ENCODE data around the gene CPED1. TPM values are rescaled to one million over a fixed set of nuclear protein-coding genes. Genes with fewer than 3 reads are reported as not detected.

Gene CPED1
- total RNA-seq, 1 experiment from 2014 or later = 0.44 TPM

DNA sequence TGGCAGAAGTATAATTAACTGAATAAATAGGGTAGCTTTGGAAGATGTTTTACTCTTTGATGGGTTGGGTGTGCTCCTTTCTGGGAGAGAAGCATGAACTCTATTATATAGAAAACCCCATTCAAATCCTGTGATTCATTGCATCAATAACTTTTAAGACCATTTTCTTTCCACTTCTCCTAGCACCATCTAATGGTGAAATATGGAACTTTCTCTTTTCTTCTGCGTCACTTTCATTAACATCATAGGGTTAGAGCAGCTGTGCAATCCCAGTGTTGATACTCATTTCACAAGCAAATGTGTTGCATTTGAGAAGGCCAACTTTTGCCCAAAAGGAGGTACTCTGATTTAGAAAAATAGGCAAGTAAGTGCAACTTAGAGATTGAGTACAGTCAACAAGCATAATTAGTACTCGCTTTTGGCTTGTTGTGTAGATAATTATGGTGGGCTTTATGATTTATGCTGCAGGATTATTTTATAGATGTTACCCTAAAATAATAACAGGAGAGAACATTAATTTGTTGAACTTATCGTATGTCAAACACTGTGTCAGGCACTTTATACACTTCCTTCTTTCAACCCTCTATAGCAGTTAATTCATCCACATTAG is 92.9 kb downstream of the CPED1 start:
- Mint-ChIP-seq H3K9me3 (no peaks in the 10 kb centered on the region), H3K36me3 (no peaks in the 10 kb centered on the region), H3K27me3 (ENCODE audit: low read depth) (no peaks in the 10 kb centered on the region), H3K27ac (no peak overlapping the region), H3K4me3 (no peak overlapping the region), H3K4me1 (no peaks in the 10 kb centered on the region)
- DNase-seq (ENCODE audit: low spot score) (no peak), ATAC-seq (peak; percentile 66)
- CTCF ChIA-PET = interaction anchor here (0.6 to 4.1 kb wide), 14 partner anchors 9 to 844 kb away, joined by 3 to 50 read pairs (median 4); partner anchors contain the start of gene CPED1
- POLR2A ChIA-PET = no interaction called here
- TF ChIP-seq MXD4 (CRISPR knock-in tag; IDR thresholded peaks at IDR 0.05; ENCODE audit: borderline replicate concordance) (no peak), CTCF (IDR thresholded peaks at IDR 0.05) (peak; percentile 47)

- CTCF ChIA-PET = interaction anchor here (0.5 to 4.1 kb wide), 11 partner anchors 8 to 1686 kb away, joined by 3 to 50 read pairs (median 4); partner anchors contain the start of gene CPED1
- Mint-ChIP-seq H3K4me3 (no peak overlapping the region), H3K27ac (no peak overlapping the region), H3K27me3 (ENCODE audit: low read depth) (no peaks in the 10 kb centered on the region), H3K36me3 (no peaks in the 10 kb centered on the region), H3K9me3 (no peaks in the 10 kb centered on the region), H3K4me1 (no peaks in the 10 kb centered on the region)
- POLR2A ChIA-PET = no interaction called here
- no peak for ATAC-seq
- no peak for DNase-seq (ENCODE audit: low spot score)
- no peak for TF ChIP-seq IRF2 (CRISPR knock-in tag; IDR thresholded peaks at IDR 0.05; ENCODE audit: borderline replicate concordance, low read depth)
- no peak for TF ChIP-seq ELF4 (CRISPR knock-in tag; IDR thresholded peaks at IDR 0.05; ENCODE audit: low read depth)
- TF ChIP-seq CREB1 (CRISPR knock-in tag; IDR thresholded peaks at IDR 0.05) = no peak
- TF ChIP-seq FOXP1 (CRISPR knock-in tag; IDR thresholded peaks at IDR 0.05; ENCODE audit: borderline replicate concordance) = no peak
- TF ChIP-seq ZNF138 (CRISPR knock-in tag; conservative IDR thresholded peaks at IDR 0.05) = no peak
- no peak for TF ChIP-seq TCF7 (CRISPR knock-in tag; IDR thresholded peaks at IDR 0.05; ENCODE audit: low read depth)
- TF ChIP-seq PRRX2 (CRISPR knock-in tag; IDR thresholded peaks at IDR 0.05) = no peak
- no peak for TF ChIP-seq CBFB (CRISPR knock-in tag; IDR thresholded peaks at IDR 0.05; ENCODE audit: low read depth)
- TF ChIP-seq NFYB (CRISPR knock-in tag; conservative IDR thresholded peaks at IDR 0.05; ENCODE audit: low read depth) = no peak
- TF ChIP-seq, protein P1, sequence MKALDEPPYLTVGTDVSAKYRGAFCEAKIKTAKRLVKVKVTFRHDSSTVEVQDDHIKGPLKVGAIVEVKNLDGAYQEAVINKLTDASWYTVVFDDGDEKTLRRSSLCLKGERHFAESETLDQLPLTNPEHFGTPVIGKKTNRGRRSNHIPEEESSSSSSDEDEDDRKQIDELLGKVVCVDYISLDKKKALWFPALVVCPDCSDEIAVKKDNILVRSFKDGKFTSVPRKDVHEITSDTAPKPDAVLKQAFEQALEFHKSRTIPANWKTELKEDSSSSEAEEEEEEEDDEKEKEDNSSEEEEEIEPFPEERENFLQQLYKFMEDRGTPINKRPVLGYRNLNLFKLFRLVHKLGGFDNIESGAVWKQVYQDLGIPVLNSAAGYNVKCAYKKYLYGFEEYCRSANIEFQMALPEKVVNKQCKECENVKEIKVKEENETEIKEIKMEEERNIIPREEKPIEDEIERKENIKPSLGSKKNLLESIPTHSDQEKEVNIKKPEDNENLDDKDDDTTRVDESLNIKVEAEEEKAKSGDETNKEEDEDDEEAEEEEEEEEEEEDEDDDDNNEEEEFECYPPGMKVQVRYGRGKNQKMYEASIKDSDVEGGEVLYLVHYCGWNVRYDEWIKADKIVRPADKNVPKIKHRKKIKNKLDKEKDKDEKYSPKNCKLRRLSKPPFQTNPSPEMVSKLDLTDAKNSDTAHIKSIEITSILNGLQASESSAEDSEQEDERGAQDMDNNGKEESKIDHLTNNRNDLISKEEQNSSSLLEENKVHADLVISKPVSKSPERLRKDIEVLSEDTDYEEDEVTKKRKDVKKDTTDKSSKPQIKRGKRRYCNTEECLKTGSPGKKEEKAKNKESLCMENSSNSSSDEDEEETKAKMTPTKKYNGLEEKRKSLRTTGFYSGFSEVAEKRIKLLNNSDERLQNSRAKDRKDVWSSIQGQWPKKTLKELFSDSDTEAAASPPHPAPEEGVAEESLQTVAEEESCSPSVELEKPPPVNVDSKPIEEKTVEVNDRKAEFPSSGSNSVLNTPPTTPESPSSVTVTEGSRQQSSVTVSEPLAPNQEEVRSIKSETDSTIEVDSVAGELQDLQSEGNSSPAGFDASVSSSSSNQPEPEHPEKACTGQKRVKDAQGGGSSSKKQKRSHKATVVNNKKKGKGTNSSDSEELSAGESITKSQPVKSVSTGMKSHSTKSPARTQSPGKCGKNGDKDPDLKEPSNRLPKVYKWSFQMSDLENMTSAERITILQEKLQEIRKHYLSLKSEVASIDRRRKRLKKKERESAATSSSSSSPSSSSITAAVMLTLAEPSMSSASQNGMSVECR (CRISPR knock-in tag; IDR thresholded peaks at IDR 0.05; ENCODE audit: borderline replicate concordance) = no peak
- TF ChIP-seq TP53 (CRISPR knock-in tag; IDR thresholded peaks at IDR 0.05) = no peak
- no peak for TF ChIP-seq MYBL2 (CRISPR knock-in tag; IDR thresholded peaks at IDR 0.05)
- no peak for TF ChIP-seq RORB (CRISPR knock-in tag; IDR thresholded peaks at IDR 0.05)
- TF ChIP-seq ZSCAN18 (CRISPR knock-in tag; IDR thresholded peaks at IDR 0.05) = no peak
- no peak for TF ChIP-seq SP1 (CRISPR knock-in tag; conservative IDR thresholded peaks at IDR 0.05)
- no peak for TF ChIP-seq CTCF (IDR thresholded peaks at IDR 0.05)
- no peak for TF ChIP-seq PRDM15 (CRISPR knock-in tag; IDR thresholded peaks at IDR 0.05)
These were observed 94.0 kb downstream of the CPED1 start for GRCh38 chr7:121082400-121083101.

Data from WTC11 (cell line).